Endodermal cell (in vitro differentiated cells): ENCODE measurements around the gene TMEM86B. TPM values are rescaled to one million over a fixed set of nuclear protein-coding genes. Genes with fewer than 3 reads are reported as not detected.

Source experiments
- DNase-seq: peaks from one replicate; pipeline ENCODE4 v3.0.0-alpha.2; 2017
- H3K27ac ChIP-seq: 2 replicates; pipeline ENCODE4 v1.5.1; 2013; ENCODE audit warnings: mild to moderate bottlenecking, low read depth, low read length, moderate library complexity
- H3K27me3 ChIP-seq: 2 replicates; pipeline ENCODE4 v1.6.1; 2013; ENCODE audit warnings: mild to moderate bottlenecking, low read length, moderate library complexity; ENCODE audit not compliant: insufficient read depth, control insufficient read depth, poor library complexity, severe bottlenecking
- H3K36me3 ChIP-seq: 2 replicates; pipeline ENCODE4 v1.7.0; 2013; ENCODE audit warnings: mild to moderate bottlenecking, low read length, moderate library complexity; ENCODE audit not compliant: control insufficient read depth, insufficient read depth
- H3K4me1 ChIP-seq: one replicate; pipeline ENCODE4 v1.7.0; 2013; ENCODE audit warnings: low read length; ENCODE audit not compliant: control insufficient read depth, insufficient read depth
- H3K4me3 ChIP-seq: 2 replicates; pipeline ENCODE4 v1.5.1; 2013; ENCODE audit warnings: mild to moderate bottlenecking, low read length, moderate library complexity
- H3K9ac ChIP-seq: 2 replicates; pipeline ENCODE4 v1.6.1; 2013; ENCODE audit warnings: mild to moderate bottlenecking, low read length, moderate library complexity; ENCODE audit not compliant: poor library complexity, severe bottlenecking; ENCODE audit errors: extremely low read depth
- H3K9me3 ChIP-seq: 2 replicates; pipeline ENCODE4 v1.6.1; 2013; ENCODE audit warnings: mild to moderate bottlenecking, low read length, moderate library complexity; ENCODE audit not compliant: control insufficient read depth
- H3K27ac Mint-ChIP-seq: 2 replicates; pipeline ENCODE4 v1.8.0; 2020; ENCODE audit warnings: mixed read lengths
- H3K27me3 Mint-ChIP-seq: 2 replicates; pipeline ENCODE4 v1.8.0; 2021; ENCODE audit warnings: mild to moderate bottlenecking, mixed read lengths; ENCODE audit not compliant: insufficient read depth
- H3K36me3 Mint-ChIP-seq: 2 replicates; pipeline ENCODE4 v1.8.0; 2020; ENCODE audit warnings: low read depth, mixed read lengths
- H3K4me1 Mint-ChIP-seq: 2 replicates; pipeline ENCODE4 v1.8.0; 2020; ENCODE audit warnings: mixed read lengths
- H3K4me3 Mint-ChIP-seq: 2 replicates; pipeline ENCODE4 v1.8.0; 2020; ENCODE audit warnings: mild to moderate bottlenecking, moderate library complexity, mixed read lengths
- H3K9me3 Mint-ChIP-seq: 2 replicates; pipeline ENCODE4 v1.8.0; 2020; ENCODE audit warnings: mild to moderate bottlenecking, mixed read lengths
- CTCF ChIP-seq: fragments of 200-600 bp; sonication (generic); conservative IDR thresholded peaks from 2 replicates; pipeline ENCODE4 v1.5.0; 2021; ENCODE audit warnings: antibody characterized with exemption, mild to moderate bottlenecking
- WGBS, 2 experiments: methylation state at CpG; one replicate each; pipeline versions ENCODE4 v1.1.5 to v1.1.7; 2013; ENCODE audit warnings: missing lambda C conversion rate in 2 of 2, mixed read lengths in 1 of 2; ENCODE audit not compliant: insufficient coverage in 1 of 2, insufficient read length in 1 of 2; 5-methylcytosine and 5-hydroxymethylcytosine counted together
- total RNA-seq, 2 donors: library from RNA; stranded (reverse); fragmentation: NEBNext Ultra II Directional in 1 of 2; extraction: Animal tissue kit (Norgen Biotek cat#: 25700) in 1 of 2; gene quantifications; 2 replicates in 1 of 2; 3 replicates in 1 of 2; pipeline ENCODE4 v1.2.1, GENCODE V29; 2021

Gene TMEM86B
- total RNA-seq, 2 donors from 2014 or later, result 2.9 to 5.9 TPM

GRCh38 chr19:55197528-55197927 lies 31.0 kb downstream of the TMEM86B start:
- Histone ChIP-seq H3K4me3 (no peak overlapping the region), H3K4me1 (no peaks in the 10 kb centered on the region), H3K27me3 (no peaks in the 10 kb centered on the region), H3K27ac (no peak overlapping the region), H3K36me3 (no peaks in the 10 kb centered on the region), H3K9me3 (no peaks in the 10 kb centered on the region), H3K9ac (no peak overlapping the region)
- DNase-seq, result no peak
- H3K27ac Mint-ChIP-seq, result no peak overlapping the region
- no peaks in the 10 kb centered on the region for H3K9me3 Mint-ChIP-seq
- H3K27me3 Mint-ChIP-seq, result peaks cover 32% of the 10 kb centered on the region
- no peak overlapping the region for H3K4me3 Mint-ChIP-seq
- no peaks in the 10 kb centered on the region for H3K36me3 Mint-ChIP-seq
- 74 to 80% methylated on average over 3 to 4 of the region's 4 CpGs for WGBS, 2 experiments
- TF ChIP-seq CTCF, result no peak
- H3K4me1 Mint-ChIP-seq, result no peaks in the 10 kb centered on the region

- DNase-seq, result no peak
- no peak for TF ChIP-seq CTCF
- Histone ChIP-seq H3K9ac (no peak overlapping the region), H3K4me1 (no peaks in the 10 kb centered on the region), H3K36me3 (no peaks in the 10 kb centered on the region), H3K9me3 (no peaks in the 10 kb centered on the region), H3K27me3 (no peaks in the 10 kb centered on the region), H3K4me3 (no peak overlapping the region), H3K27ac (no peak overlapping the region)
- 91% methylated on average over 7 to 10 of the region's 10 CpGs for WGBS, 2 experiments
- no peak overlapping the region for H3K4me3 Mint-ChIP-seq
- H3K36me3 Mint-ChIP-seq, result no peaks in the 10 kb centered on the region
- peaks cover 28% of the 10 kb centered on the region for H3K27me3 Mint-ChIP-seq
- no peaks in the 10 kb centered on the region for H3K9me3 Mint-ChIP-seq
- H3K4me1 Mint-ChIP-seq, result no peaks in the 10 kb centered on the region
- no peak overlapping the region for H3K27ac Mint-ChIP-seq
Measured at GRCh38 chr19:55196803-55197202, 31.8 kb downstream of the TMEM86B start.

GRCh38 chr19:55193481-55193880 lies 35.1 kb downstream of the TMEM86B start:
- DNase-seq, result no peak
- Mint-ChIP-seq H3K9me3 (no peaks in the 10 kb centered on the region), H3K27ac (no peak overlapping the region), H3K36me3 (no peaks in the 10 kb centered on the region), H3K27me3 (peaks cover 21% of the 10 kb centered on the region), H3K4me1 (no peaks in the 10 kb centered on the region), H3K4me3 (no peak overlapping the region)
- Histone ChIP-seq H3K9ac (no peak overlapping the region), H3K4me1 (no peaks in the 10 kb centered on the region), H3K4me3 (no peak overlapping the region), H3K27ac (no peak overlapping the region), H3K36me3 (no peaks in the 10 kb centered on the region), H3K27me3 (no peaks in the 10 kb centered on the region), H3K9me3 (no peaks in the 10 kb centered on the region)
- no peak for TF ChIP-seq CTCF
- 90 to 91% methylated on average over 10 to 12 of the region's 12 CpGs for WGBS, 2 experiments
